Naive thymus-derived CD4-positive, alpha-beta T cell (primary cell): ENCODE results near the gene ZNF789. TPM values are rescaled to one million over a fixed set of nuclear protein-coding genes. Genes with fewer than 3 reads are reported as not detected.

Source experiments
- ATAC-seq: fragments of 150-1000 bp; cut with Tn5 transposase; 2 replicates; pipeline ENCODE4 v1.10.0; 2021; ENCODE audit warnings: mild to moderate bottlenecking, moderate library complexity
- CTCF ChIA-PET: fragments of 350-600 bp; sonication (Branson Sonifier 250); formaldehyde crosslinking; loops from one replicate; lab custom pipeline; 2021; ENCODE audit warnings: antibody characterized with exemption; lab: Charles Lee
- POLR2A ChIA-PET: fragments of 350-600 bp; sonication (Branson Sonifier 250); formaldehyde crosslinking; loops from one replicate; lab custom pipeline; 2021; ENCODE audit warnings: antibody characterized with exemption, inconsistent platforms; lab: Charles Lee
- DNase-seq, 9 donors: peaks; one replicate each; pipeline versions ENCODE4 v3.0.0 to v3.0.0-alpha.2; 2020 to 2022; ENCODE audit warnings: mixed read lengths in 1 of 9
- H3K27ac ChIP-seq: one replicate; pipeline ENCODE4 v1.7.0; 2013; ENCODE audit warnings: mild to moderate bottlenecking, low read depth, low read length, moderate library complexity
- H3K27me3 ChIP-seq, 2 donors: one replicate each; pipeline ENCODE4 v1.7.0; 2013; ENCODE audit warnings: low read length in 2 of 2, mild to moderate bottlenecking in 2 of 2, moderate library complexity in 2 of 2; ENCODE audit not compliant: control insufficient read depth in 2 of 2, insufficient read depth in 2 of 2
- H3K36me3 ChIP-seq, 3 experiments: 1 replicate in 2 of 3; 2 replicates in 1 of 3; pipeline ENCODE4 v1.7.0; 2013; ENCODE audit warnings: low read length in 3 of 3, mild to moderate bottlenecking in 3 of 3, moderate library complexity in 1 of 3; ENCODE audit not compliant: insufficient read depth in 3 of 3, control insufficient read depth in 2 of 3
- H3K4me1 ChIP-seq, 2 donors: one replicate each; pipeline ENCODE4 v1.7.0; 2013; ENCODE audit warnings: low read length in 2 of 2, mild to moderate bottlenecking in 2 of 2, moderate library complexity in 1 of 2; ENCODE audit not compliant: control insufficient read depth in 2 of 2, insufficient read depth in 2 of 2
- H3K4me3 ChIP-seq: 2 replicates; pipeline ENCODE4 v1.7.0; 2013; ENCODE audit warnings: mild to moderate bottlenecking, low read length
- H3K9me3 ChIP-seq, 3 experiments: 1 replicate in 2 of 3; 2 replicates in 1 of 3; pipeline ENCODE4 v1.7.0; 2013; ENCODE audit warnings: low read length in 3 of 3; ENCODE audit not compliant: control insufficient read depth in 2 of 3
- H3K27ac Mint-ChIP-seq, 9 donors: one replicate each; pipeline ENCODE4 v1.8.0; 2020 to 2022; ENCODE audit warnings: mixed read lengths in 9 of 9, mild to moderate bottlenecking in 8 of 9, moderate library complexity in 5 of 9, inconsistent platforms in 2 of 9
- H3K27me3 Mint-ChIP-seq, 5 donors: one replicate each; pipeline ENCODE4 v1.8.0; 2021 to 2022; ENCODE audit warnings: mixed read lengths in 5 of 5, mild to moderate bottlenecking in 1 of 5
- H3K36me3 Mint-ChIP-seq, 5 donors: one replicate each; pipeline ENCODE4 v1.8.0; 2020 to 2022; ENCODE audit warnings: mixed read lengths in 5 of 5, mild to moderate bottlenecking in 3 of 5, inconsistent platforms in 1 of 5
- H3K4me1 Mint-ChIP-seq, 7 donors: one replicate each; pipeline ENCODE4 v1.8.0; 2020 to 2022; ENCODE audit warnings: mixed read lengths in 7 of 7, mild to moderate bottlenecking in 3 of 7, inconsistent platforms in 1 of 7
- H3K4me3 Mint-ChIP-seq, 10 donors: one replicate each; pipeline ENCODE4 v1.8.0; 2020 to 2022; ENCODE audit warnings: mild to moderate bottlenecking in 10 of 10, mixed read lengths in 10 of 10, moderate library complexity in 6 of 10, inconsistent platforms in 2 of 10
- H3K9me3 Mint-ChIP-seq, 11 donors: one replicate each; pipeline ENCODE4 v1.8.0; 2020 to 2022; ENCODE audit warnings: mixed read lengths in 11 of 11, mild to moderate bottlenecking in 4 of 11, inconsistent platforms in 1 of 11, moderate library complexity in 1 of 11
- intact Hi-C, 2 donors: fragments of 100-400 bp; cut with micrococcal nuclease; formaldehyde crosslinking; loops; one replicate each; pipeline ENCODE4 v1.15.1; 2023
- polyA plus RNA-seq, 2 donors: library from polyadenylated mRNA; unstranded; fragments of 300-500 nt; fragmentation: Illumina TruSeq; gene quantifications; one replicate each; pipeline ENCODE4 v1.2.3, GENCODE V29; 2021
- total RNA-seq, 6 experiments: library from RNA in 5 of 6; stranded (reverse) in 5 of 6; gene quantifications; 1 replicate in 5 of 6; 2 replicates in 1 of 6; pipeline ENCODE4 v1.2.3 and lab custom pipeline; 2021 to 2026

ZNF789 gene
- total and polyA plus RNA-seq, 7 experiments from 2014 or later = 9.5 to 28.0 (median 25.1) TPM

- no peaks in the 10 kb centered on the region for H3K27me3 ChIP-seq
- CTCF ChIA-PET = no interaction called here
- peaks cover 14 to 41% (median 35%) of the 10 kb centered on the region in 7 donors for H3K4me1 Mint-ChIP-seq
- peak overlapping the region; percentile 98 for H3K27ac ChIP-seq
- peaks cover 19 to 23% of the 10 kb centered on the region in 2 donors for H3K4me1 ChIP-seq
- H3K9me3 Mint-ChIP-seq = peaks cover 0 to 21% (median 16%) of the 10 kb centered on the region in 11 donors
- peaks cover 6 to 17% (median 13%) of the 10 kb centered on the region in 3 experiments for H3K9me3 ChIP-seq
- H3K36me3 ChIP-seq = peaks cover 20 to 50% (median 21%) of the 10 kb centered on the region in 3 experiments
- peak overlapping the region in 8 of 9 donors; percentile 69 to 99 (median 87) for H3K27ac Mint-ChIP-seq
- no peaks in the 10 kb centered on the region for H3K27me3 Mint-ChIP-seq
- DNase-seq (no peak), ATAC-seq (no peak)
- intact Hi-C loops = no loop called here
- POLR2A ChIA-PET = interaction anchor here (0.8 to 2.4 kb wide), 5 partner anchors 8 to 152 kb away, joined by 3 to 12 read pairs (median 4); partner anchors contain the start of genes FAM200A and ZNF655
- peak overlapping the region; percentile 99 for H3K4me3 ChIP-seq
- peak overlapping the region; percentile 95 to 100 (median 98) for H3K4me3 Mint-ChIP-seq
- H3K36me3 Mint-ChIP-seq = peaks cover 19 to 63% (median 34%) of the 10 kb centered on the region in 5 donors
Measured at GRCh38 chr7:99497766-99498545, 25.3 kb downstream of the ZNF789 start.

- Mint-ChIP-seq H3K9me3 (peaks cover 0 to 17% (median 10%) of the 10 kb centered on the region in 11 donors), H3K4me3 (peak overlapping the region; percentile 95 to 100 (median 98)), H3K4me1 (peaks cover 14 to 41% (median 35%) of the 10 kb centered on the region in 7 donors), H3K27ac (peak overlapping the region; percentile 86 to 100 (median 98)), H3K36me3 (peaks cover 16 to 57% (median 28%) of the 10 kb centered on the region in 5 donors), H3K27me3 (no peaks in the 10 kb centered on the region)
- CTCF ChIA-PET = no interaction called here
- POLR2A ChIA-PET = interaction anchor here (0.7 to 2.5 kb wide), 7 partner anchors 25 to 152 kb away, joined by 3 to 33 read pairs (median 4); partner anchors contain the start of genes FAM200A and ZNF655
- intact Hi-C loops = no loop called here
- Histone ChIP-seq H3K27ac (peak overlapping the region; percentile 98), H3K4me3 (peak overlapping the region; percentile 99), H3K36me3 (peaks cover 18 to 44% (median 18%) of the 10 kb centered on the region in 3 experiments), H3K9me3 (peaks cover 4 to 13% (median 9%) of the 10 kb centered on the region in 3 experiments), H3K4me1 (peaks cover 19 to 23% of the 10 kb centered on the region in 2 donors), H3K27me3 (no peaks in the 10 kb centered on the region)
- no peak for ATAC-seq
- DNase-seq = no peak
Measured at GRCh38 chr7:99498546-99498944, 25.9 kb downstream of the ZNF789 start.

- POLR2A ChIA-PET = interaction anchor here (0.6 to 2.7 kb wide), 19 partner anchors 8 to 134 kb away, joined by 3 to 33 read pairs (median 5); partner anchors contain the start of genes ATP5MF, BUD31, FAM200A and PDAP1
- H3K9me3 Mint-ChIP-seq = peaks cover 0 to 9% (median 2%) of the 10 kb centered on the region in 11 donors
- peaks cover 8 to 49% (median 20%) of the 10 kb centered on the region in 5 donors for H3K36me3 Mint-ChIP-seq
Measured at GRCh38 chr7:99499371-99499720, 26.7 kb downstream of the ZNF789 start.

GRCh38 chr7:99499721-99500636, 27.3 kb downstream of the ZNF789 start, which contains the start of gene ZNF394:
ZNF394 (minus strand) TSS chr7:99500281; CDS start chr7:99500093, 188 bp downstream.
- ChIA-PET CTCF (interaction anchor here (0.7 to 1.1 kb wide), 3 partner anchors 135 to 718 kb away, joined by 3 read pairs; partner anchors contain the start of gene LAMTOR4), POLR2A (interaction anchor here (0.6 to 2.7 kb wide), 23 partner anchors 9 to 1250 kb away, joined by 3 to 33 read pairs (median 4); partner anchors contain the start of genes ATP5MF, BUD31, FAM200A and PDAP1)
- intact Hi-C loops = loop anchor here (1.0 to 10.0 kb wide), 14 partner anchors 28 to 623 kb away; partner anchors contain the start of genes BUD31 (in 2 of the 2), FAM200A (in 2 of the 2), PDAP1 (in 2 of the 2) and SMURF1 (in 2 of the 2)
- Histone ChIP-seq H3K27me3 (no peaks in the 10 kb centered on the region), H3K27ac (peak within 1 kb of the TSS; percentile 98), H3K4me3 (peak within 1 kb of the TSS; percentile 99), H3K9me3 (no peaks in the 10 kb centered on the region), H3K4me1 (peaks cover 19 to 27% of the 10 kb centered on the region in 2 donors), H3K36me3 (peaks cover 8 to 31% (median 8%) of the 10 kb centered on the region in 3 experiments)
- peak; percentile 75 to 91 (median 88) for DNase-seq
- Mint-ChIP-seq H3K27ac (peak within 1 kb of the TSS; percentile 95 to 100 (median 99)), H3K27me3 (no peaks in the 10 kb centered on the region), H3K4me1 (peaks cover 14 to 41% (median 35%) of the 10 kb centered on the region in 7 donors), H3K36me3 (peaks cover 6 to 44% (median 18%) of the 10 kb centered on the region in 5 donors), H3K9me3 (peaks cover 0 to 7% (median 1%) of the 10 kb centered on the region in 11 donors), H3K4me3 (peak within 1 kb of the TSS; percentile 95 to 100 (median 98))
- peak; percentile 58 for ATAC-seq

More at GRCh38 chr7:99499371-99499720, 26.7 kb downstream of the ZNF789 start:
- ATAC-seq = peak; percentile 66
- Histone ChIP-seq H3K9me3 (peaks cover 0 to 5% (median 1%) of the 10 kb centered on the region in 3 experiments), H3K36me3 (peaks cover 10 to 36% (median 10%) of the 10 kb centered on the region in 3 experiments), H3K4me3 (peak overlapping the region; percentile 99), H3K4me1 (peaks cover 19 to 27% of the 10 kb centered on the region in 2 donors), H3K27me3 (no peaks in the 10 kb centered on the region), H3K27ac (peak overlapping the region; percentile 98)
- intact Hi-C loops = no loop called here
- Mint-ChIP-seq H3K27me3 (no peaks in the 10 kb centered on the region), H3K4me1 (peaks cover 14 to 41% (median 35%) of the 10 kb centered on the region in 7 donors), H3K27ac (peak overlapping the region; percentile 95 to 100 (median 99)), H3K4me3 (peak overlapping the region; percentile 95 to 100 (median 98))
- peak in 7 of 9 donors; percentile 34 to 63 (median 49) for DNase-seq
- CTCF ChIA-PET = no interaction called here

- peaks cover 16 to 46% (median 39%) of the 10 kb centered on the region in 7 donors for H3K4me1 Mint-ChIP-seq
- ChIA-PET POLR2A (interaction anchor here (0.6 to 2.7 kb wide), 16 partner anchors 11 to 1250 kb away, joined by 3 to 33 read pairs (median 4); partner anchors contain the start of genes ATP5MF, BUD31, PDAP1 and ZNF655), CTCF (interaction anchor here (0.7 to 1.1 kb wide), 3 partner anchors 136 to 717 kb away, joined by 3 read pairs; partner anchors contain the start of gene LAMTOR4)
- H3K27ac ChIP-seq = peak overlapping the region; percentile 98
- intact Hi-C loops = loop anchor here (1.0 to 10.0 kb wide), 14 partner anchors 28 to 623 kb away; partner anchors contain the start of genes BUD31 (in 2 of the 2), FAM200A (in 2 of the 2), PDAP1 (in 2 of the 2) and SMURF1 (in 2 of the 2)
- peaks cover 2 to 29% (median 8%) of the 10 kb centered on the region in 3 experiments for H3K36me3 ChIP-seq
- H3K4me1 ChIP-seq = peaks cover 24 to 31% of the 10 kb centered on the region in 2 donors
- peak overlapping the region; percentile 95 to 100 (median 98) for H3K4me3 Mint-ChIP-seq
- H3K9me3 ChIP-seq = no peaks in the 10 kb centered on the region
- no peaks in the 10 kb centered on the region for H3K27me3 Mint-ChIP-seq
- peaks cover 0 to 7% (median 0%) of the 10 kb centered on the region in 11 donors for H3K9me3 Mint-ChIP-seq
- H3K27me3 ChIP-seq = no peaks in the 10 kb centered on the region
- H3K36me3 Mint-ChIP-seq = peaks cover 6 to 37% (median 18%) of the 10 kb centered on the region in 5 donors
- H3K27ac Mint-ChIP-seq = peak overlapping the region; percentile 95 to 100 (median 99)
- ATAC-seq (no peak), DNase-seq (no peak)
- H3K4me3 ChIP-seq = peak overlapping the region; percentile 99
Measured at GRCh38 chr7:99500637-99501009, 27.9 kb downstream of the ZNF789 start.
